Activated B cell treated with CpG ODN at 0.5 μM for 24 hours (primary cell): ENCODE results near the gene ENPP1. TPM values are rescaled to one million over a fixed set of nuclear protein-coding genes. Genes with fewer than 3 reads are reported as not detected.

Experiments used
- ATAC-seq: fragments of 200-7000 bp; cut with Tn5 transposase; one replicate; pipeline ENCODE4 v1.10.0; 2021; ENCODE audit warnings: low read depth, mild to moderate bottlenecking, moderate library complexity
- CTCF ChIA-PET: fragments of 350-600 bp; sonication (Branson Sonifier 250); formaldehyde crosslinking; loops from one replicate; lab custom pipeline; 2021; ENCODE audit warnings: antibody characterized with exemption; lab: Charles Lee
- POLR2A ChIA-PET: fragments of 350-600 bp; sonication (Branson Sonifier 250); formaldehyde crosslinking; loops from one replicate; lab custom pipeline; 2021; ENCODE audit warnings: antibody characterized with exemption; lab: Charles Lee
- DNase-seq: peaks from one replicate; pipeline ENCODE4 v3.0.0; 2022
- H3K27ac Mint-ChIP-seq: one replicate; pipeline ENCODE4 v1.8.0; 2020; ENCODE audit warnings: mixed read lengths
- H3K27me3 Mint-ChIP-seq: one replicate; pipeline ENCODE4 v1.8.0; 2021; ENCODE audit warnings: mixed read lengths
- H3K36me3 Mint-ChIP-seq: one replicate; pipeline ENCODE4 v1.8.0; 2021; ENCODE audit warnings: low read depth, mixed read lengths
- H3K4me1 Mint-ChIP-seq: one replicate; pipeline ENCODE4 v1.8.0; 2021; ENCODE audit warnings: mixed read lengths
- H3K4me3 Mint-ChIP-seq: one replicate; pipeline ENCODE4 v1.8.0; 2020; ENCODE audit warnings: mild to moderate bottlenecking, mixed read lengths
- H3K9me3 Mint-ChIP-seq: one replicate; pipeline ENCODE4 v1.8.0; 2020; ENCODE audit warnings: mixed read lengths
- intact Hi-C: fragments of 100-400 bp; cut with micrococcal nuclease; formaldehyde crosslinking; loops from one replicate; pipeline ENCODE4 v1.15.1; 2024
- total RNA-seq: library from RNA; stranded (reverse); gene quantifications from 2 replicates; pipeline ENCODE4 v1.2.3, GENCODE V29; 2022
- TF ChIP-seq, protein P1 (sequence below): fragments of 200-600 bp; IDR thresholded peaks from one replicate; pipeline ENCODE4 v1.8.0; 2022; ENCODE audit warnings: antibody characterized with exemption, mild to moderate bottlenecking

Gene ENPP1
- total RNA-seq, 1 donor from 2014 or later = 1.3 TPM

DNA sequence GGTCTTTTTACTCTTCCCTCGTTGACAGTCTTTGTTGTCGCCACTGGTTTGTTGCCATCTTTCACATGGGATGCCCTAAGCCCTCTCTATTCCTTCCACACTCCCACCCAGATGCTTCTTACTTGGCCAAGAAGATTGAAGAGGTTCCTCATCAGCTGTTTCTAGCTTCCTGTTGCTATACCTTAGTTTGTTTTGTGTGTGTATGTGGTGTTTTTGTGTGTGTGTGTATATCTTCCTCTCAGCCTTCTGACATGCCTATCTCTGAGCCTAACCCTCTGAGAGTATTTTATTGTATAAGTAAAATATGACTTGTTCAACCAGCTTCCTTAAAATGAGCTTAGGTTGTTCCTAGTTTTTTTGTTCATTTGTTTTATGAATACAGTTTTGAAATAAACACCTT lies 35.9 kb downstream of the ENPP1 start:
- H3K9me3 Mint-ChIP-seq = no peaks in the 10 kb centered on the region
- no peaks in the 10 kb centered on the region for H3K4me1 Mint-ChIP-seq
- intact Hi-C loops = no loop called here
- H3K4me3 Mint-ChIP-seq = no peak overlapping the region
- peaks cover 10% of the 10 kb centered on the region for H3K27me3 Mint-ChIP-seq
- TF ChIP-seq, protein P1, sequence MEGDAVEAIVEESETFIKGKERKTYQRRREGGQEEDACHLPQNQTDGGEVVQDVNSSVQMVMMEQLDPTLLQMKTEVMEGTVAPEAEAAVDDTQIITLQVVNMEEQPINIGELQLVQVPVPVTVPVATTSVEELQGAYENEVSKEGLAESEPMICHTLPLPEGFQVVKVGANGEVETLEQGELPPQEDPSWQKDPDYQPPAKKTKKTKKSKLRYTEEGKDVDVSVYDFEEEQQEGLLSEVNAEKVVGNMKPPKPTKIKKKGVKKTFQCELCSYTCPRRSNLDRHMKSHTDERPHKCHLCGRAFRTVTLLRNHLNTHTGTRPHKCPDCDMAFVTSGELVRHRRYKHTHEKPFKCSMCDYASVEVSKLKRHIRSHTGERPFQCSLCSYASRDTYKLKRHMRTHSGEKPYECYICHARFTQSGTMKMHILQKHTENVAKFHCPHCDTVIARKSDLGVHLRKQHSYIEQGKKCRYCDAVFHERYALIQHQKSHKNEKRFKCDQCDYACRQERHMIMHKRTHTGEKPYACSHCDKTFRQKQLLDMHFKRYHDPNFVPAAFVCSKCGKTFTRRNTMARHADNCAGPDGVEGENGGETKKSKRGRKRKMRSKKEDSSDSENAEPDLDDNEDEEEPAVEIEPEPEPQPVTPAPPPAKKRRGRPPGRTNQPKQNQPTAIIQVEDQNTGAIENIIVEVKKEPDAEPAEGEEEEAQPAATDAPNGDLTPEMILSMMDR = no peak
- no peak for DNase-seq
- ChIA-PET POLR2A (no interaction called here), CTCF (no interaction called here)
- ATAC-seq = no peak
- H3K27ac Mint-ChIP-seq = no peak overlapping the region
- no peaks in the 10 kb centered on the region for H3K36me3 Mint-ChIP-seq

DNA sequence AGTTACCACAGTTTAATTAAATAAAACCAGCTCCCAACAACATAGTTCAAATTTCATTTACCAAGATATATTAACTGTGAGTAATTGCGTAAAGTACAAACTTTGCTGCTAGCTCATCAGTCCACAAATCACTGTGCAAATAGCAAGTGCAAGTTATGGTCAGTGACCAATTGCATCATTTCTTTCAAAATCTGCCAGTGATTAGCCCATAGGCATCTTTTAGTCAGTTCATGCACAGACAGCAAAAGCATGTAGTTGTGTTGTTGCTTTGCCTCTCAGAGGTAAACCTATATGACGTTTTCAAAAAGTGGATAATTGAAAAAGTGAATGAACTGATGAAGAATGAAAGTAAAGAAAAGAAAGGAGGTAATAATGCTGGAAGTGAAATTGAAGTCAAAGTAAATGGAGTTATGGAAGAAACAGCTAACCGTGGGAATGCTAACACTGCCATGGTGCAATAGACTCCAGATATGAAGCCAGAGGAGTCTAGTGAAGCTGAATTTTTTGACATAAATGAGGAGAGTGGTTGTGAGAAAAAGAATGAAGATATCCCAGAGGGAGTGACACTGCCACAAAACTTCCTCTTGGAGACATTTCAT lies 36.5 kb downstream of the ENPP1 start:
- H3K27ac Mint-ChIP-seq = no peak overlapping the region
- H3K9me3 Mint-ChIP-seq = no peaks in the 10 kb centered on the region
- H3K4me3 Mint-ChIP-seq = no peak overlapping the region
- no peaks in the 10 kb centered on the region for H3K4me1 Mint-ChIP-seq
- no peaks in the 10 kb centered on the region for H3K36me3 Mint-ChIP-seq
- ATAC-seq (no peak), DNase-seq (no peak)
- ChIA-PET POLR2A (no interaction called here), CTCF (no interaction called here)
- TF ChIP-seq, protein P1 = no peak
- intact Hi-C loops = no loop called here
- peaks cover 10% of the 10 kb centered on the region for H3K27me3 Mint-ChIP-seq

DNA sequence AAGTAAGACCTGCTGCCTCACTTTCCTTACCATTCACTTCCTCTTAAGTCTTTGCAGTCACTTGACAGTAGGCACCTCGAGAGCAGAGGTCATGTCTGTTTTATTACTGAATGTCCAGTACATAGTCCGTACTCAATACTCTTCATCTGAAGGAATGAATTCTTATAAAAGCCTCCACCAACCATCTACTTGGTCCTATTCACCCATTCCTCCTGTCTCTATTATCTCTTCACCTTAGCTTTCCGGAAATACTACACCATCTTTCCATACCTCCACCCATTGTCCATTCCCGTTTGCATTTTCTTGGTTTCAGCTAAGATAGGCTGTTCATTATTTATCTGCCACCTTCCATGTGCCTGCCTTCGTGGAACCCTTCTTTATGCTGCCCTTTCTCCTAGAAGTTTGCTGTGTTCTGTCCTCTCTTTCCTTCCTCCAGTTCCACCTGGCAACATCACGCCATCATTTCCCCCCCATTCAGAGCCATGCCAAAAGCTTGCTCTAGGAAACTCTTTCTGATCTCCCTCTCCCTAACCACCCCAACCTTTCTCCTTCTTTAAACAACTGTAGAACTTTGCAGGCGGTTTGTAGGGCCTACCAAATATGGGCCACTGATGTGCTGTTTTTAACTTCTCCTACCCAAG lies 38.3 kb downstream of the ENPP1 start:
- H3K27ac Mint-ChIP-seq = no peak overlapping the region
- intact Hi-C loops = no loop called here
- CTCF ChIA-PET = no interaction called here

DNA sequence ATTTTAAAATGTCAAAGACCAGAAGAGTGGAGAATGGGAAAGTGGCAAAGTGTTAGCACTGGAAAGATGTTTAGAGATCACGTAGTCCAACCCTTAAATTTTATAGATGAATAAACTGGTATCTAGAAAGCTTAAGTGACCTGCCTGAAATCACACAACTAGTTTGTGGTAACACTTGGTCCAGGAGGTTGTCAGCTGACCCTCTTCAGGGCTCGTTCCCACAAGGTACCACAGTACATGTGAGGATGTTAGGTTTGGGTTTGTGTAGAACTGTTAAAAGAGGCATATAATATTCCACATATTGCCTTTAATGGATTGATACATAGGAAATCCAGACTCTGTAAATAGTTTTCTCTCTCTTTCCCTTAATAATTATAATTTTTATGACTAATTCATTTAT lies 39.1 kb downstream of the ENPP1 start:
- DNase-seq = no peak
- intact Hi-C loops = no loop called here
- TF ChIP-seq, protein P1 = no peak
- H3K27ac Mint-ChIP-seq = no peak overlapping the region
- no peak for ATAC-seq
- no peaks in the 10 kb centered on the region for H3K36me3 Mint-ChIP-seq
- H3K9me3 Mint-ChIP-seq = no peaks in the 10 kb centered on the region
- H3K27me3 Mint-ChIP-seq = peaks cover 10% of the 10 kb centered on the region
- CTCF ChIA-PET = no interaction called here
- POLR2A ChIA-PET = no interaction called here
- H3K4me3 Mint-ChIP-seq = no peak overlapping the region
- H3K4me1 Mint-ChIP-seq = no peaks in the 10 kb centered on the region

More for the DNA sequence above, 38.3 kb downstream of the ENPP1 start:
- H3K9me3 Mint-ChIP-seq = no peaks in the 10 kb centered on the region
- H3K4me3 Mint-ChIP-seq = no peak overlapping the region
- DNase-seq (no peak), ATAC-seq (no peak)
- TF ChIP-seq, protein P1 = no peak
- no peaks in the 10 kb centered on the region for H3K36me3 Mint-ChIP-seq
- H3K27me3 Mint-ChIP-seq = peaks cover 10% of the 10 kb centered on the region
- H3K4me1 Mint-ChIP-seq = no peaks in the 10 kb centered on the region
- POLR2A ChIA-PET = no interaction called here

DNA sequence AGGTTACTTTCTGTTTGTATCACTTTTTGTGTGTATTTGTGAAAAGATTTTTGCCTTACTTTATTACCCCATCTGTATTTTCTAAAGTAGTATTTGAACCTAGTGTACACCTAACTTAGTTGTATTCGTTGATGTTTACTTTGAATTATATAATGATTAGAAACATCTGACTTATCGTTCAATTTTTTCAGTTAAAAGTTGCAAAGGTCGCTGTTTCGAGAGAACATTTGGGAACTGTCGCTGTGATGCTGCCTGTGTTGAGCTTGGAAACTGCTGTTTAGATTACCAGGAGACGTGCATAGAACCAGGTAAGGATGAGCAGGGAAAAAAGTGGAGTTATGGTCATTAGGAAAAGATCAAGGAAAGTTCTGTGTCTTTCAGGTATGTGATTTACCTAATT lies 42.0 kb downstream of the ENPP1 start:
- H3K9me3 Mint-ChIP-seq = no peaks in the 10 kb centered on the region
- intact Hi-C loops = no loop called here
- no peaks in the 10 kb centered on the region for H3K4me1 Mint-ChIP-seq
- H3K27me3 Mint-ChIP-seq = peaks cover 6% of the 10 kb centered on the region
- DNase-seq (no peak), ATAC-seq (no peak)
- no peak overlapping the region for H3K27ac Mint-ChIP-seq
- POLR2A ChIA-PET = no interaction called here
- no peak overlapping the region for H3K4me3 Mint-ChIP-seq
- TF ChIP-seq, protein P1 = no peak
- H3K36me3 Mint-ChIP-seq = no peaks in the 10 kb centered on the region
- CTCF ChIA-PET = no interaction called here
